Activated CD4-positive, alpha-beta T cell treated with anti-CD3 and anti-CD28 coated beads for 1 hour (primary cell): Measurements from ENCODE around the gene COA8.

Source experiments
- DNase-seq: peaks from one replicate; pipeline ENCODE4 v3.0.0-alpha.2; 2020

The COA8 gene

GRCh38 chr14:103550451-103551337 is 12.1 kb upstream of the COA8 start:
- no peak for DNase-seq

- no peak for DNase-seq
Measured at GRCh38 chr14:103551338-103551762, 11.4 kb upstream of the COA8 start.

GRCh38 chr14:103552011-103552845 is 10.5 kb upstream of the COA8 start:
- DNase-seq = no peak

- no peak for DNase-seq
Measured at GRCh38 chr14:103552846-103553210, 9.9 kb upstream of the COA8 start.

GRCh38 chr14:103555559-103556337 is 7.0 kb upstream of the COA8 start:
- DNase-seq = no peak

- no peak for DNase-seq
Measured at GRCh38 chr14:103556946-103557758, 5.6 kb upstream of the COA8 start.

- no peak for DNase-seq
Measured at GRCh38 chr14:103558071-103558882, 4.5 kb upstream of the COA8 start.

GRCh38 chr14:103559766-103560165 is 3.0 kb upstream of the COA8 start:
- DNase-seq = no peak

GRCh38 chr14:103560691-103561090 is 2.1 kb upstream of the COA8 start:
- DNase-seq = no peak

GRCh38 chr14:103561381-103562178 is 1.2 kb upstream of the COA8 start:
- DNase-seq = no peak

- DNase-seq = no peak
Measured at GRCh38 chr14:103562179-103562428, 656 bp upstream of the COA8 start.

- no peak for DNase-seq
Measured at GRCh38 chr14:103563226-103563620, 463 bp downstream of the COA8 start.

- DNase-seq = no peak
Measured at GRCh38 chr14:103563844-103564505, 1.2 kb downstream of the COA8 start.

GRCh38 chr14:103568952-103569351 is 6.2 kb downstream of the COA8 start:
- DNase-seq = no peak

GRCh38 chr14:103569408-103569807 is 6.6 kb downstream of the COA8 start:
- no peak for DNase-seq

GRCh38 chr14:103574104-103574503 is 11.3 kb downstream of the COA8 start:
- DNase-seq = no peak

- DNase-seq = no peak
Measured at GRCh38 chr14:103574707-103575285, 12.0 kb downstream of the COA8 start.

- DNase-seq = no peak
Measured at GRCh38 chr14:103576371-103577024, 13.7 kb downstream of the COA8 start.

- no peak for DNase-seq
Measured at GRCh38 chr14:103578401-103579075, 15.8 kb downstream of the COA8 start.
